Ramos (cell line): ENCODE measurements around the gene LTA.
"Not testable (repeated sequence)": the region's sequence is repeated elsewhere in the genome, so short reads cannot be mapped to it uniquely, and the experiment has no call there.

ENCODE experiments used
- in situ Hi-C: fragments of 300-500 bp; cut with MboI; formaldehyde crosslinking; loops from one replicate; pipeline ENCODE4 v1.14.3; 2022; ENCODE audit warnings: low sequenced_read_pairs; ENCODE audit not compliant: unreplicated experiment

Gene LTA

DNA sequence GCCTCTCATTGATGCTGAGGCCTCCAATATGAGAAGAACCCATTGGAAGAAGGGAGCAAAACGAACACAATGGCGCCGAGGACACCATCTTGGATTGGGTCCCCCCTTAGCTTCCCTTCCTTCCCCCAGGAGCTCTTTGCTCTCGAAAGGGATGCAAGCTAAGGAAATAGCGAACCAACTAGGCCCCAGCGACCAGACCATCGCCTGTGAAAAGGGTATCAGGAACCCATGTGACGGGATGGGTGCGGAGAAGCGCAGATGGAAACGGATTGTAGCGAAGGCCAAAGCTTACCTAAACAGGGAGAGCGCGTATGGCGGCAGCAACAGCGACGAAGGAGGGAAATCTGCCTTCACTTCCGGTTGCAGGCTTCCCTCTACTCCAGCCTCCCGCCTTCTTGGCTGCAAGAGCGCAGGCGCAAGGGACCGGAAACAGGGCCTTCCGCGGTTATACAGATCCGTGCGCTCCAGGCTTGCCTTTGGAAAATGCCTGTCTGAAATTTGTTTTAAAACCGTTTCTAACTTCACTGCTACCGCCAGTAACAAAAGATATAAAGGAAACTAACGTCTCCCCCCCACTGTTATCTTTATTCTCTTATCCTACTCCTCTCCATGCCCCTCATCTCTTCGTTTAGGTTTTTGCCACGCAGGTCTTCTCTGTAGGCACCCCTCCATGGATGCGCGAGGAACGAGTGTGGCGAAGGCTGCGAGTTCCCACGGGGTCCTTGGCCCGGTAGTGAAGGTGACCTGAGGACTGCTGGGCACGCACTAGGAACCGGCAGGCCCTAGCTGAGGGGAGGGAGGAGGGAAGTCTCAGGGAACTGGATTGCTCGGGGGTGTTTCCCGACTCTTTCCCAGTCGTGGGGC is 30.2 kb upstream of the LTA start, which contains the start of gene DDX39B:
DDX39B (minus strand) TSS at position 346 of the 864 bp plus-strand sequence. CDS start 1,471 bp downstream, outside the sequence.
- in situ Hi-C loops: no loop called here

DNA sequence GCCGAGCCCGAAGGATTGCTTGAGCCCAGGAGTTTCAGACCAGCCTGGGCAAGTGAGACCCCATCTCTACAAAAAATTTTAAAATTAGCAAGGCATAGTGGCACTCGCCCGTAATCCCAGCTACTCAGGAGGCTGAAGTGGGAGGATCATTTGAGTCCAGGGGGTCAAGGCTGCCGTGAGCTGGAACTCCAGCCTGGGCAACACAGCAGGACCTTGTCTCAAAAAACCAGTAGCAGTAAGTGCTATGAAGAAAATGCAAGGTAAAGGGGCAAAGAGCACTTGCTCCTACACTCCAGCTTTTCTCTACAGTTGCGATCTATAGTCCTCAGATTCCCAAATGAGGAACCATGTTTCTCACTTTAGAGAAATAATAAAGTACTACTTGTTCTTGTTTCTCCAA is 28.4 kb upstream of the LTA start:
- in situ Hi-C loops: no loop called here

DNA sequence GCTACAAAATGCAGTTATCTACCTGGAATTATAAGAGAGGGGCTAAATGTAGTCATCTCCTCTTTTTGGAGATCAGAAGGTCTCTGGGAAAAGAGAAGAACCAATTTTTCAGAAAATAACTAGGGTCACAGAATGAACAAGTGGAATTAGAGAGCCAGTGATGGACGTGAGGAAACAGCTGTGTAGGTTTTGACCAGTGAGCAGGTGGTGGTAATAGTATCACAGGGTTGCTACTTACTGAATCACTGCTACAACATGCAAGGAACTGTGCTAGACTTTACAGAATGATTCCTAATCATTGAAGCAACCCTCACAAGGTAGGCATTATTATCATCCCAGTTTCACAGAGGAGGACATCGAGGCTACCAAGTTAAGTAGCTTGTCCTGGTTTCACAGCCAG is 27.4 kb upstream of the LTA start:
- in situ Hi-C loops: loop anchor here (5.0 kb wide), 1 partner anchor 53 kb away; no protein-coding TSS in a partner anchor

DNA sequence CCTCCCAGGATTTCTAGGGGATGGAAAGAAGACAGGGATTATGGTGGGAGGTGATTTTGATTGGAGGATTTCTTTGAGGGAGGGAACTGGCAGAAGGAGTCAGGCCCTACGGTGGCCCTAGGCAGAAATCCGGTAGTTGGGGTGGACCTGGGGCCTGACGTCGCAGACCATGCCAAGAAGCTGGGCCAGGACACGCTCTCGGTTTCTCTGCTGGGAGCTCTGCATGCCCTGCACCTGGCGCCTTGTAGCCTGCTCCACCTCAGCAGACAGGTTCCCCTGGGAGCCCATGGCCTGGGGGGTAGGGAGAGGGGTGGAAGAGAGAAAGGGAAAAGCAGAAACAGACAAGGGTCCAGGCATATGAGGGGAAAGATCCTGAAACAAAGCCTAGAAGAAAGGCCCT is 26.8 kb upstream of the LTA start:
- in situ Hi-C loops: loop anchor here (5.0 kb wide), 1 partner anchor 52 kb away; no protein-coding TSS in a partner anchor

DNA sequence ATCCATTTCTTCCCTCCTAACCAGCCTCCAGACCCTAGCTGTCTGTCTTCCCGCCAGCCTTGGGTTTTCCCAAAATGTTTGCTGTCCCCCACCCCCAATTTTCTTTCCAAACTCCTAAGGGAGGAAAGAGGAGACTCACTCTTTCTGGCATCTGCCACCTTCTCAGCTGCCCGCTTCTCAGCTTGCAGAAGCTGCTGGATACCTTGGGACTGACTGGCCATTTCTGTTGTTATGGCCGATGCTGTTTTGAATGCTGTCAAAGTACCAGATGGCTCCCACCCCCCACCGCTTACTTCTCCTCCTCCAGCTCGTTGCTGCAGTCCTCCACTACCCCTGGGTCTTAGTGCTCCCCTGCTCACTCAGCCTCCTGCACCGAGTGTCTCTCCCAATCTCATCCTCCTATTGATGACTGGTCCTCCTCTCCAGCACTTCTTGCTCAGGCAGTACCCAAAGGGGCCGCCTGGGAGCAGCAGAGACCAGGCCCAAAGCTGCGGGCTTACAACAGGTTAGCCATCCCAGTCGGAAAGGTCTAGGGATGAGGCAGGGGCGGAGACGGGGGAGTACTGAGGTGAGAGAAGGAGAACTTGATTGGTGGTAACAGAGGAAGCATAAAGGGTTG is 25.6 kb upstream of the LTA start, which contains the start of gene ATP6V1G2:
ATP6V1G2 (minus strand) TSS at position 270 of the 619 bp plus-strand sequence; CDS start at position 221, 49 bp downstream.
- in situ Hi-C loops: loop anchor here (5.0 kb wide), 1 partner anchor 51 kb away; no protein-coding TSS in a partner anchor

DNA sequence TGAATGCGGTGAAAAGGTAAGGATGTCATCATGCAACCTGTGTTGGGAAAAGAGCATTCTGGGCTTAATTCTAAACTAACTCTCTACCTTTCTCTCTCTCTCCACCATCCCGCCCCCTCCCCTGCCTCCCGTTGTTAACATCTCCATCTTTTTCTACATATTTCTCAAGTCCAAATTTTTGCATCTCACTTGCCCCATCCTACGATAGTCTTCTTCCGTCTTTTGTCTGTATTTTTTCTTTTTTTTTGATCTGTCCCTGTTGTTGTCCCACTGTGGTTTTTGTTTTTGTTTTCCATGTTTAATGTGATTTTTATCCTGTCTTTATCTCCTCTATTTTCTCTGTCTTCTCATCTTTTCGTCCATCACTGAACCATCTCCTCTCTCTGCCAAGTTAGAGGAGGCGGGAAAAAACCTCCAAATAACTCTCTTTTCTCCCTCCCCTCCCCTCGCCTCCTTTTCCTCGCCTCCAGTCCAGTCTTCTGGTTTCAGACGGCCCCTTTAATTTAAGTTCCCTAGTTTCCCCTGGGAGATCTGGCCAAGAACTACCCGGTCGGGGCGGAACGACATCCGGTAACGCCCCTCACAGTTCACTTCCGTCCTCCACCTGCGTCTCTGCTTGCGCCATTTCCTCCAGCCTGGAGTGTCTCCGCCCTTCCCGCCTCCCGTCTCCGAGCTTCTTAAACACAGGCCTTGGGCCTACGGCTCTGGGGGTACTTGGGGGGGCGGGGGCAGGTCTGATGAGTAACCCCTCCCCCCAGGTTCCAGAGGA is 24.9 kb upstream of the LTA start, which contains the start of gene NFKBIL1:
NFKBIL1 (plus strand) TSS at position 651 of the 769 bp plus-strand sequence; CDS start at position 738, 87 bp downstream.
- in situ Hi-C loops: loop anchor here (5.0 kb wide), 1 partner anchor 50 kb away; no protein-coding TSS in a partner anchor

DNA sequence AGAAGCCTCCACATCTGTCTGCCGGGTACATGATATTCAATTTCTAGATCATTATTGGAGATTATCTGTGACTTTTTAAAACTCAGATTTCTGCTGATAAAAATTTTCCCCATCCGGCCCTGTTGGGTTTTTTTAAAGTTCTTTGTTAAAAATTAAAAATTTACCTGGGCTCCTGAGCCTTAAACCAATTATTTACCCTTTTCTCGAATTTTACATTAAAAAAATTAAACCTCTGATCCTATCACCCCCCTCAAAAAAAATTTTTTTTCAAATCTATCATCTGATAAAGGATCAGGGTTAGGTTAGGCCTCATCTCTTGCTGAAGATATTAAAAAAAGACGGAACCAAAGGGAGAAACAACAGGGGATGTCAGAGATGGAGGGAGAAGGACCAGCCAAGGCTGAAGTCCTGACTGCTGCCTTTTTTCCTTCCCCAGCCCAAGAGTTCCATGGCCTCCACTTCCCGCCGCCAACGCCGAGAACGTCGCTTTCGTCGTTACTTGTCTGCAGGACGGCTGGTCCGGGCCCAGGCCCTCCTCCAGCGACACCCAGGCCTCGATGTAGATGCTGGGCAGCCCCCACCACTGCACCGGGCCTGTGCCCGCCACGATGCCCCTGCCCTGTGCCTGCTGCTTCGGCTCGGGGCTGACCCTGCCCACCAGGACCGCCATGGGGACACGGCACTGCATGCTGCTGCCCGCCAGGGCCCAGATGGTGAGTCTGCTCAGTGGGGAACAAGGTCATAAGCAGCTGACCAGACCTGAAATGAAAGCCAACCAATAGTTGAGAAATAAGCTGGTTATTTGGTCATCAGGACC is 24.2 kb upstream of the LTA start:
- in situ Hi-C loops: loop anchor here (5.0 kb wide), 1 partner anchor 49 kb away; no protein-coding TSS in a partner anchor

DNA sequence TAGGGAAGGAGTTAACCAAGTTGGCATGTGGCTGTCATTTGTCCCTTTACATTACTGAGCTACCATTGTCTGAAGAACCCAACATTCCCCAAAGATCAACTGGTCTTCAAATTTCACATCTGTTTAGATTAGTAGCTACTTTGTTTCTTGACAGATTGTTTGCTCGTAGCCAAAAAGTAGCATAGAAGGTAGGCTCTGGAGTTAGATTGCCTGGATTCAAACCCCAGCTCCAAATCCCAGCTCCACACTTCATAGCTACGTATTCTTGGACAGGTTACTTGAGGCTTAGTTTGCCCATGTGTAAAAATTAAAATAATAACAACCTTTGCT is 23.6 kb upstream of the LTA start:
- in situ Hi-C loops: loop anchor here (5.0 kb wide), 1 partner anchor 49 kb away; no protein-coding TSS in a partner anchor

DNA sequence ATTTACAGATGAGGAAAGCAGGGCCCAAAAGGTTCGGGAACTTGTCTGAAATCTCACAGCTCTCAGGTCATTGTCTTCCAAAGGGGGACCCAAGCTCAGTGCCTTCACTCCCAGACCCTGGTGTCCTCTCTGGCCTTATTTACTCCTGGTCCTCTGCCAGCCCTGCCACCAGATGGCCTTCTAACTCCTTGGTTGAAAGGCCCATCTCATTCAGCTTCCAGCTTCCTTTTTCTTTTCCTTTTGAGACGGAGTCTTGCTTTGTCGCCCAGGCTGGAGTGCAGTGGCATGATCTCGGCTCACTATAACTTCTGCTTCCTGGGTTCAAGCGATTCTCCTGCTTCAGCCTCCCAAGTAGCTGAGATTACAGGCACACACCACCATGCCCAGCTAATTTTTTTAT is 20.7 kb upstream of the LTA start:
- in situ Hi-C loops: not testable (repeated sequence)

DNA sequence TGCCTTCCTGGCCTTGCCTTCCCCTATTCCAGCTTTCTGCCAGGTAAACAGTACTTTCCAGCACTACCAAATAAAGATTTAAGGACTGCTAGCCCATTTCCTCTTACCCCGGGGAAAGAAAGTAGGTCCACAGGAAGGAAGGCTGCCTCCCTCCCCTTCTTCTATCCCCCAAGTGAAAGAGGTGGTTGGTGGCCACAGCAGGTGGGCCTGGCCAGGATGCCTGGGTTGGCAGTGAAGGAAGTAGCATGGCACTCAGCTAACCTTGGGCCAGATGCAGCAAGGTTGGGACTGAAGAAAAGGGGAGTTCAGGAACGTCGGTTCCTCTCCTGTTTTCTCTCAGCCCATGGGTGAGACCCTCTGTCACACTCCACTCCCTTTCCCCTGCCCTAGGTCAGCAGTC is 15.8 kb upstream of the LTA start:
- in situ Hi-C loops: no loop called here

DNA sequence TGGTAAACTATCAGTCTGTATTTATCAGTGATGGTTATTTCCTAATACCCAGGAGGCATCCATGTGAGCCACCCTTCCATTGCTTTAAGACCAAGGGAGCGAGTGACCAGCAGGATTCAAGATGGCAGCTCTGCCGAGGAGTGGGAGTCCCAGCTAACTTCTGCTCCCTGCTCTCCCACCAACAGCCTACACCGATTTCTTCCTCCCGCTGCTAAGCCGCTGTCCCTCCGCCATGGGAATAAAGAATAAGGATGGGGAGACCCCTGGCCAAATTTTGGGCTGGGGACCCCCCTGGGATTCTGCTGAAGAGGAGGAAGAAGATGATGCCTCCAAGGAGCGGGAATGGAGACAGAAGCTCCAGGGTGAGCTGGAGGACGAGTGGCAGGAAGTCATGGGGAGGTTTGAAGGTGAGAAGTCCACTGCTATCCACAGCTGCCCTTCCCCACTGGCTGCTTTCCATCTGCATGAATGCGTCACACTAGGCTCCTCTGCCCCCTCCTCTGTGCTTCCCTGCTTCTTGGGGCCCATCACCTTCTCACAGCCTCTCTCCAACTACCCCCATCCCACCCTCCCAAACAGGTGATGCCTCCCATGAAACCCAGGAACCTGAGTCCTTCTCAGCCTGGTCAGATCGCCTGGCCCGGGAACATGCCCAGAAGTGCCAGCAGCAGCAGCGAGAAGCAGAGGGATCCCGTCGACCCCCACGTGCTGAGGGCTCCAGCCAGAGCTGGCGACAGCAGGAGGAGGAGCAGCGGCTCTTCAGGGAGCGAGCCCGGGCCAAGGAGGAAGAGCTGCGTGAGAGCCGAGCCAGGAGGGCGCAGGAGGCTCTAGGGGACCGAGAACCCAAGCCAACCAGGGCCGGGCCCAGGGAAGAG is 14.4 kb upstream of the LTA start:
- in situ Hi-C loops: no loop called here

DNA sequence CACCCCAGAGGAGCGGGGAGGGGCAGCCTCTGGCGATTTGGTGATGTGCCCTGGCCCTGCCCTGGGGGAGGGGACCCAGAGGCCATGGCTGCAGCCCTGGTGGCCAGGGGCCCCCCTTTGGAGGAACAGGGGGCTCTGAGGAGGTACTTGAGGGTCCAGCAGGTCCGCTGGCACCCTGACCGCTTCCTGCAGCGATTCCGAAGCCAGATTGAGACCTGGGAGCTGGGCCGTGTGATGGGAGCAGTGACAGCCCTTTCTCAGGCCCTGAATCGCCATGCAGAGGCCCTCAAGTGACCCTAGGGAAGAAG is 13.8 kb upstream of the LTA start:
- in situ Hi-C loops: no loop called here

DNA sequence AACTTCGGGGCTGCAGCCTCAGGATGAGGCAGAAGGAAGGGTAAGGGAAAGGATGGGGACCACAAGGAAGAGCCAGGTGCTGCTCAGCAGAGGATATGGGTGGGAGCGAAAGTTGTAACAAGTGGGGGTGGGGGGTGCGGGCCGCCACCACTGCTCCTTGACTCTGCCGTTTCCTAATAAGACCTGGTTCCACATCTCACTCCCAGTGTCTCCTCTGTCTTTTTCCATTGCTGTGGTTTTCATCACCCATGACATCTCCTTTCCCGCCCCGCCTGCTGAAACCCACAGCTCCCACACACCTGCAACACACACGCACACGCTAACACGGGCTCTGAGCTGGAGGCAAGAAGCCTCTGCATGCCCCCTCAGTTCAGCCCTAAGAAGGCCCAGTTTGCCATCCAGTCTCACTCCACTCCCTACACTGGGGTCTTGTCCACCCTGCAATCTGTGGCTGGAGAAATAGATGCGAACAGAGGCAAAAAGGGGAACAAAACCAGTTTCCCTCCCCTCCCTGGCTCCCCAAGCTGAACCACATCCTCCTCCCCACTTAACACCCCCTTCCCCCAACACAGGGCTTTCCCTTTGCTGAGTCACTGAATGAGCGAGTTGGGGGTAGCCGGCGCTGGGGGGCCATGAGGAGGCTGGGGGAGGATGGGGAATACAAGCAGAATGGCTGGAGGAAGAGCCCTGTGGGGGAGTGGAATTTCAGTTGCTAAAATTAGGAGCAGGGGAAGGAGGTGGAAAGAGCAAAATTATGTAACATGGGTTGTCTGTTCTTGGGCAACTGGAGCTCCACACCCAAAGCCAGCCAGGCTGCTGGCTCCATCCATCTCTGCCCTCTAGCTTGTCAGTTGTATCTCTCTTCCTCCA is 13.2 kb upstream of the LTA start:
- in situ Hi-C loops: no loop called here

DNA sequence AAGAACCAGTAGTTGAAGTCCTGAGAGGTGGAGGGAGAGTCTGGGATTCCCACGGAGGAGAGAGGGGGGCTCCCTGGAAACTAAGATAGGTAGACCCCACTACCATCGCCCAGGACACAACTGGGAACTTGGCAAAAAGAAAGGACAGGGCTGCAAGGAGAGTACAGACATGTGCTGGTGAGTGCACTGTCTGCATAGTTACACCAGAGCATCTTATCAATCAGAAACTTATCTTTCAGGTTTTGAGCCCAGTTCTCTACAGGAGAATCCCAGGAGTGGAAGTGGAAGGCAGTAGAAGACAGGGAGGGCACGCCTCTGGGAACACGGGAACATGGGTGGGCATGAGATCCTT is 12.5 kb upstream of the LTA start:
- in situ Hi-C loops: no loop called here

DNA sequence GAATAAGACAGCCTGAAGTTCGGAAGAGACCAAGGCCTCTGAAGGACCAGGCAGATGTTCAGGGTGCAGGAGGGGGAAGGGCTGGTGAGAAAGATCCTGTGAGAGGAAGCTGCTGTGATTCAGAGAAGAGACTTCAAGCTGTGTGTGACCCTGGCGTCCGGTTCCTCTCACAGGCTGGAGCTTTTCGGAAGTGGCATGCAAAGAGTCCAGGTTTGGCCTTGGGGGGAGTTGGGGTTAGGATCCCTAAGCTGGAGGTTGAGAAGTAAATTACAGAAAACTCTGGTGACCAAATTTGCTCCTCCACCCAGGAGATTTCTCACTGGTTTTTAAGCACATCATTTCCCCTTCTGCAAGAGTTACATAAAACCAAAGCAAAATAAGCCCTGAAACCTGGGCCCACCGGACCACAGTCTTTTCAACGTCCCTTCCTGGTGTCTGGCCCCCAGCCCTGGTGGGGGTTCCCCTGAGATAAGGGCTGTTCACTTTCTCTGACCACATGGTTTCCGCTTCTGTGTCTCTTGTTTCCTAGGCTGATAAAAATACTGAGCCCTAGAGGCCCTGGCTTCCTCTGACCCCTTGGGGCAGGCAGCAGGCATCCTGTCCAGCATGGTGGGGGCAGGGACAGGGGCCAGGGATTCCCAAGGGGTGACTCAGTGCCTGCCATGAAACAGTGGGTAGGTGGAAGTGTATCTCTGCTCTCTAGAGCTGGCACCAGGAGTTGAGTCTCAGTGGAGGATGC is 12.0 kb upstream of the LTA start:
- in situ Hi-C loops: no loop called here

DNA sequence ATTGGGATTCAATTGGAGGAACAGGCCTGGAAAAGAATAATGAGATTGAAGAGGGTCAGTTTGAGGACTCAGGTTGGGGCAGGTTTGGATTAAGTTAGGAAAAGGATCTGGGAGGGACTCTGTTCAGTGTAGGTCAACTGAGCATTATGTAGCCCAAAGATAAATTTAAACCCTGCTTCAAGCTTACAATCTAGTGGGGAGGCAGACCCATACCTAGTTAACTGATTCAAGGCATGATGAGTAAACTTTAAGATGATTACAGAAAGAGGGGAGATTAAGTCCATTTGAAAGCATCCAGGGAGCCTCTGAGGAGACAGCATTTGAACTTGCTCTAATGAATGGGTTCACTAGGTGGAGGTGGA is 11.4 kb upstream of the LTA start:
- in situ Hi-C loops: no loop called here
